Natural killer cell treated with Interleukin-12 subunit alpha and Interleukin-12 subunit beta and Interleukin-15 and Interleukin-18, amount 100 ng/mL, for 72 hours (primary cell): ENCODE measurements around the gene BCAR3. TPM values are rescaled to one million over a fixed set of nuclear protein-coding genes. Genes with fewer than 3 reads are reported as not detected.

Experiments used
- ATAC-seq, 2 donors: fragments of 150-1000 bp; cut with Tn5 transposase in 1 of 2; sonication (Bioruptor Pico), chemical (Tn5 transposase) in 1 of 2; 2 replicates each; pipeline ENCODE4 v1.10.0; 2021
- DNase-seq: peaks from one replicate; pipeline ENCODE4 v3.0.0; 2022; ENCODE audit warnings: low spot score
- H3K27ac Mint-ChIP-seq, 2 donors: 1 replicate in 1 of 2; 2 replicates in 1 of 2; pipeline ENCODE4 v1.8.0; 2022; ENCODE audit warnings: mixed read lengths in 2 of 2, mild to moderate bottlenecking in 1 of 2, moderate library complexity in 1 of 2
- H3K27me3 Mint-ChIP-seq, 2 donors: 1 replicate in 1 of 2; 2 replicates in 1 of 2; pipeline ENCODE4 v1.8.0; 2022; ENCODE audit warnings: mixed read lengths in 2 of 2
- H3K36me3 Mint-ChIP-seq: one replicate; pipeline ENCODE4 v1.8.0; 2022; ENCODE audit warnings: mixed read lengths
- H3K4me1 Mint-ChIP-seq, 2 donors: 1 replicate in 1 of 2; 2 replicates in 1 of 2; pipeline ENCODE4 v1.8.0; 2022; ENCODE audit warnings: low read depth in 2 of 2, mixed read lengths in 2 of 2, mild to moderate bottlenecking in 1 of 2
- H3K4me3 Mint-ChIP-seq: one replicate; pipeline ENCODE4 v1.8.0; 2022; ENCODE audit warnings: mixed read lengths
- H3K9me3 Mint-ChIP-seq: 2 replicates; pipeline ENCODE4 v1.8.0; 2022; ENCODE audit warnings: mixed read lengths
- total RNA-seq, 2 donors: library from RNA; stranded (reverse); gene quantifications; one replicate each; pipeline ENCODE4 v1.2.3, GENCODE V29; 2022

Gene BCAR3
- total RNA-seq, 2 donors from 2014 or later, result 10.8 to 30.8 TPM

DNA sequence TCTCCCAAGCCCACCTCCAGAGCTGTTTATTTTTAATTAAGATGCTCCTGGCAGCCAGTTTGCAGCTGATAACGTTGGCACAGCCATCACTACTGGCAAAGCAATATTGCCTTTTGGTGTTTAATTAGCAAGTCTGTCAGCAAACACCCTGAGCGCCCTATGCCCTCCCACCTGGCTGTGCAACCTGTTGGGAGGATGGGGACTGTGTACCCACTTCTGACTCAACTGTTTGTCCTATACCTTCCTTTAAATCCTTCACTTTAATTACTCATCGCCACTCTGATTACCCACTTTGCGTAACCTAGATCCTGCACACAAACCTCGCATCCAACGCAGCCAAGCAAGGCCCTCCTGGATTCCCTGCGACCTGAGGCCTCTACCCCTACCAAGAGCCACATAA is 67.1 kb downstream of the BCAR3 start:
- Mint-ChIP-seq H3K4me1 (peaks cover 38 to 39% of the 10 kb centered on the region in 2 donors), H3K9me3 (no peaks in the 10 kb centered on the region), H3K36me3 (no peaks in the 10 kb centered on the region), H3K27ac (peak overlapping the region; percentile 91 to 96), H3K4me3 (peak overlapping the region; percentile 82), H3K27me3 (peaks cover 0 to 5% of the 10 kb centered on the region in 2 donors)
- DNase-seq, result no peak
- ATAC-seq, result no peak

DNA sequence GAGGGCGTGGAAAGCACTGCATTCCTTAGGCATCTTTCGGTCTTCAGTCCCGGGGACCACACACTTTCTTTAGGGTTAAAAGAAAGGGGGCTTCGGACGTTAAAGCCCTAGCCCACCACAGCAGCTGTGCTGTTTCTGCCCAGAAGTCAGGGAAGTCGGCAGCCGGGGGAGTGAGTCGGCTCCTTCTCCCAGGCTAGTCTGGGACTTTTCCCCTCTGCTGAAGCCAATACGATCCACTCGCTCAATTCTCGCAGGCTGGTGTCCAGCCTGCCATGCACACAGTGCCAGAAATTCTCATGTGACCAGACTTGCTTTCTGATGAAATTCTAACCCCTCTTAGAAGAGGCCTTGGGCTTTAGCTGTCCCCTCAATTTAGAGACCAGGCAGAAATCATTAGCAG is 67.7 kb downstream of the BCAR3 start:
- Mint-ChIP-seq H3K4me3 (no peak overlapping the region), H3K9me3 (no peaks in the 10 kb centered on the region), H3K36me3 (no peaks in the 10 kb centered on the region), H3K27me3 (peaks cover 0 to 5% of the 10 kb centered on the region in 2 donors), H3K4me1 (peaks cover 37 to 43% of the 10 kb centered on the region in 2 donors), H3K27ac (no peak overlapping the region)
- DNase-seq (no peak), ATAC-seq (no peak)

DNA sequence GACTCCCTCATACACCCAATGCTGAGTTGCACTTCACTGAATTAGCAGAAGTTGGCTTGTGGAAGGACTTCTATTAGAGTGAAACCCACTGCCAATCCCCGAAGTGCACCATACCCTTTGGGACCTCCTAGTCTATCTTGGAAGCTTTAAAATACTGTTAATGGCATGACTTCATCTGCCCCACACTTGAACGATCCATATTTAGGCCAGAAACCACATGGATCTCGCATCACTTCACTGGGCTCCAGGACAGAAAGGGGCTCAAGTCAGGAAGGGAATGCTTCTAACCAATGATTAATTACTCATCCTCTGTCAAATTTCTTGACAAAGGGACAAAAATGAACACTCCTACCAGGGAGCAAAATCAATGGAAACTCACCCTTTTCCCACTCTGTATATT is 69.1 kb downstream of the BCAR3 start:
- ATAC-seq, result no peak
- no peaks in the 10 kb centered on the region for H3K9me3 Mint-ChIP-seq
- peaks cover 49 to 56% of the 10 kb centered on the region in 2 donors for H3K4me1 Mint-ChIP-seq
- H3K27ac Mint-ChIP-seq, result no peak overlapping the region
- peaks cover 0 to 9% of the 10 kb centered on the region in 2 donors for H3K27me3 Mint-ChIP-seq
- DNase-seq, result no peak
- H3K36me3 Mint-ChIP-seq, result no peaks in the 10 kb centered on the region
- no peak overlapping the region for H3K4me3 Mint-ChIP-seq

- no peak for DNase-seq
- no peak overlapping the region for H3K27ac Mint-ChIP-seq
- no peaks in the 10 kb centered on the region for H3K36me3 Mint-ChIP-seq
- no peak for ATAC-seq
- H3K4me3 Mint-ChIP-seq, result no peak overlapping the region
- peaks cover 1 to 11% of the 10 kb centered on the region in 2 donors for H3K27me3 Mint-ChIP-seq
- no peaks in the 10 kb centered on the region for H3K9me3 Mint-ChIP-seq
- peaks cover 45 to 59% of the 10 kb centered on the region in 2 donors for H3K4me1 Mint-ChIP-seq
Measured at GRCh38 chr1:93611668-93612067, 70.0 kb downstream of the BCAR3 start.

GRCh38 chr1:93609536-93609935 is 72.1 kb downstream of the BCAR3 start:
- Mint-ChIP-seq H3K9me3 (no peaks in the 10 kb centered on the region), H3K4me1 (peaks cover 32 to 53% of the 10 kb centered on the region in 2 donors), H3K4me3 (no peak overlapping the region), H3K36me3 (no peaks in the 10 kb centered on the region), H3K27me3 (peaks cover 13 to 23% of the 10 kb centered on the region in 2 donors), H3K27ac (no peak overlapping the region)
- ATAC-seq (no peak), DNase-seq (no peak)

DNA sequence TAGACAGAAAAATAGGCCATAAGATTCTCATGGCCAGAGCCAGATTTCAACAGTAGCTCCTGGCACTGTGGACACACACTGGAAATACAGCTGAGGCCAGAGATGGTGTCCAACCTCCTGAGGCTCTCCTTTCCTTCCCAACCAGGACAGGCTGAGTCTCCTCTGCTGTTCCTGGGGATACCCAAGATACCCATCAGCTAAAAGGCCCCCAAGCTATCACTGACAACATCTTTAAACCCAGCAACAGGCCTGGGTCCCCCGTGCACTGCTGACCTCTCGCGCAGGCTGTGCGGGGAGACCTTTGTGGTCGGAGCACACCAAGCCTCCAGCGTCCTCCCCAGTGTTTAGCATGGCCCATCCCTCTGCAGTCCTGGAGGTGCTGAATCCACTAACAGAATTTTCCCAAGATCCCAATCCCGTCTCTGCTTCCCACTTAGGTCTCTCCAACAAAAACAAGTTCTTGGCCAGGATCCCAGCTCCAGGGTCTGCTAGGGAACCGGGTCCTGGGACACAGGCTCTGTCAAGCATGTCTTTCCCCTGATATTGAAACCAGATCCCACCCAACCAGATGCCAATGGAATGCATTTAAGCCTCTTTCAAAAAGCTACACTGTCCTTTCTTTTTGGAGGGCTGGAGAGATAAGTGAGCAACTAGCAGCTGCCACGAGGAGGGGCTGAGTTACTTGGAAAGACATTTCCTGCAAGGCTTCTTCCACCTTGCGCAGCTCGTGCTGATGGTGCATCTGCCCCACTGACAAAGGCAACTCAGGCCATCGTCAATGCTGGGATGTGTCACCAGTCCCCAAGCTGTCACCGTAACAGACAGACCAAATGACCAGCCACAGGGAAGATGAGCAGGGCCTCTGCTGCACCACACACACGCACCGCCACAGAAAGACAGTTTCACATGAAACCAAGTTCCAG is 73.2 kb downstream of the BCAR3 start:
- Mint-ChIP-seq H3K4me1 (peaks cover 29 to 46% of the 10 kb centered on the region in 2 donors), H3K27ac (peak overlapping the region; percentile 10 to 39), H3K9me3 (no peaks in the 10 kb centered on the region), H3K36me3 (no peaks in the 10 kb centered on the region), H3K27me3 (peaks cover 13 to 31% of the 10 kb centered on the region in 2 donors), H3K4me3 (peak overlapping the region; percentile 66)
- ATAC-seq, result peak in 1 of 2 donors; percentile 25
- DNase-seq, result no peak

GRCh38 chr1:93607814-93608186 is 73.8 kb downstream of the BCAR3 start:
- peaks cover 11 to 31% of the 10 kb centered on the region in 2 donors for H3K27me3 Mint-ChIP-seq
- H3K4me1 Mint-ChIP-seq, result peaks cover 25 to 41% of the 10 kb centered on the region in 2 donors
- peak; percentile 84 to 93 for ATAC-seq
- H3K4me3 Mint-ChIP-seq, result peak overlapping the region; percentile 66
- no peak for DNase-seq
- H3K36me3 Mint-ChIP-seq, result no peaks in the 10 kb centered on the region
- peak overlapping the region in 1 of 2 donors; percentile 39 for H3K27ac Mint-ChIP-seq
- no peaks in the 10 kb centered on the region for H3K9me3 Mint-ChIP-seq

DNA sequence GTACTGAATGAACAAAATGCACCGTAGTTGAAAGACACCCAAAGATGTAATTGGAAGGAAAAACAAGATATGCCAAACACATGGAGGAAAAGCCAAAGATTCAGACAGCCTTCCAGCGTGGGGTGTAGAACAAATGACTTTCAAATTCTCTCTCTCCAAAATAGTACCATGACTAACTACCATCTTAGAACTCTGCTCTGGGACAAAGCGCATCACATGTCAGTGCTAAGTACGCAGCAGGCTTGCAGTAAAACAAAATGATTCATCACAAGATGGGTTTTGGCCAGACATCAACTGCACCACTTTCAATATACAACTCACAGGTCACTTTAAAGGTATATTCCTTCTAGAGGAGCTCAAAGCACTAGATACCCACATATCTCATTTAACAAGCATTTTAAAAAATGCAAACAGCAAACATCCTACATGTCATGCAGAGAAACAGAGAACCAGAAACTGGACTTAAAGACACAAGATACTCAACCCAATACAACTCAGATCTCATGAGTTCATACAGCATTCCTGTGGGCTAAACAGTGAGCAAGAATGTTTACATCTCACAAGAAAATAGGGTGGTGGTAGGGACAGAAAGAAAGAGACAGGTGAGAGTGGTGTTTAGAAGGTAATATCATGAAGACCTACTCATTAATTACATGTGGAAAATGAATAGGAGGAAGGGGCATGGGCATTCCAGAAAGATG is 75.7 kb downstream of the BCAR3 start:
- no peak for ATAC-seq
- no peak overlapping the region for H3K4me3 Mint-ChIP-seq

DNA sequence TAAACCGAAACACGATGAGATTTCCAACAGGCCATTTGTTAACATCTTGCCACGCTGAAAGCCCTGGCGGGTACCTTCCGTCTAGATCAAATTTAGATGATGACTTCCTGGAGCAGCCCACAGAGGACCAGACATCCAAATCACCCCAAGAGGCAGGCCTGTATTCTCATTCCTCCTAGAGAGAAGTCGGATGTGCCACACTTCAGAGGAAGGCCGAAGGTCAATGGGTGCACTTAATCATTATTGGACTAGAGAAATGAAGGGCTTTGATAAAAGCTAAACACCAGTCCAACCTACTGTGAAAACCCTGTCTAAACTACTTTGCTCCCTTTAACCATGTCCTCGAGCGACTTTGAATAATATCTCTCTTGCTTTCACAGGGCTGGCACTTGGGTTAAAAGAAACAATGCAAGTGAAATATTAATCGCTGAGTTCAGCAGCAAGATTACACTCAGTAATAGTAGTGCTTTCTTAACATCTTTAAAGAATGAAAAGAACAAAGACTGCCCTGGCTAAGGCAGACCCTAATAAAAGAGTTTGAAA is 76.5 kb downstream of the BCAR3 start:
- Mint-ChIP-seq H3K4me1 (peaks cover 25 to 41% of the 10 kb centered on the region in 2 donors), H3K27ac (no peak overlapping the region), H3K9me3 (no peaks in the 10 kb centered on the region), H3K27me3 (peaks cover 11 to 31% of the 10 kb centered on the region in 2 donors), H3K4me3 (no peak overlapping the region), H3K36me3 (no peaks in the 10 kb centered on the region)
- ATAC-seq, result no peak
- no peak for DNase-seq

More for the DNA sequence above, 75.7 kb downstream of the BCAR3 start:
- peaks cover 11 to 31% of the 10 kb centered on the region in 2 donors for H3K27me3 Mint-ChIP-seq
- H3K36me3 Mint-ChIP-seq, result no peaks in the 10 kb centered on the region
- no peak overlapping the region for H3K27ac Mint-ChIP-seq
- DNase-seq, result no peak
- peaks cover 25 to 41% of the 10 kb centered on the region in 2 donors for H3K4me1 Mint-ChIP-seq
- no peaks in the 10 kb centered on the region for H3K9me3 Mint-ChIP-seq

- Mint-ChIP-seq H3K36me3 (no peaks in the 10 kb centered on the region), H3K27ac (no peak overlapping the region), H3K27me3 (peaks cover 8 to 31% of the 10 kb centered on the region in 2 donors), H3K4me3 (no peak overlapping the region), H3K9me3 (no peaks in the 10 kb centered on the region), H3K4me1 (peaks cover 25 to 41% of the 10 kb centered on the region in 2 donors)
- no peak for ATAC-seq
- no peak for DNase-seq
Measured at GRCh38 chr1:93604411-93604810, 77.2 kb downstream of the BCAR3 start.

GRCh38 chr1:93603601-93604000 is 78.0 kb downstream of the BCAR3 start:
- no peak overlapping the region for H3K27ac Mint-ChIP-seq
- DNase-seq, result no peak
- H3K4me3 Mint-ChIP-seq, result no peak overlapping the region
- peaks cover 8 to 31% of the 10 kb centered on the region in 2 donors for H3K27me3 Mint-ChIP-seq
- no peaks in the 10 kb centered on the region for H3K36me3 Mint-ChIP-seq
- ATAC-seq, result no peak
- H3K4me1 Mint-ChIP-seq, result peaks cover 21 to 33% of the 10 kb centered on the region in 2 donors
- no peaks in the 10 kb centered on the region for H3K9me3 Mint-ChIP-seq

DNA sequence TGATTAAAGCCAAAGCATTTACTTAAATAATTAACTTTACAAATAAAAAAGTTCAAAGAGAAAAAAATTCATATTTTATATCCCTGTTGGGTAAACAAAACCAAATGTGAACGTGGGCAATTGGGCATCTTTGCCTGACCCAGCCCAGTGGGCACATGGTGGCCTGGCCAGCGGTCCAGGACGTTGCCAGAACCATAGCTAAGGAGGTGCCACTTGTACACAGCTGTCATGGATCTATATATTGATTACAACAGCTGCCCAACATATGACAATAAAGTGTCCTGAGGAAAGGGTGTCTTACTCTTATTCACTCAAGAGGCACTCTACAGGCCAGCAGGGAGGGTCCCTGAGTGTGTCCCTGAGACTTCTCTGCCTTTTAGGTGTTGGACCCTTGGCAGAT is 78.5 kb downstream of the BCAR3 start:
- H3K27me3 Mint-ChIP-seq, result peaks cover 6 to 31% of the 10 kb centered on the region in 2 donors
- DNase-seq (no peak), ATAC-seq (no peak)
- no peak overlapping the region for H3K4me3 Mint-ChIP-seq
- H3K27ac Mint-ChIP-seq, result no peak overlapping the region
- no peaks in the 10 kb centered on the region for H3K9me3 Mint-ChIP-seq
- H3K36me3 Mint-ChIP-seq, result no peaks in the 10 kb centered on the region
- peaks cover 16 to 28% of the 10 kb centered on the region in 2 donors for H3K4me1 Mint-ChIP-seq

GRCh38 chr1:93602101-93602500 is 79.5 kb downstream of the BCAR3 start:
- H3K36me3 Mint-ChIP-seq, result no peaks in the 10 kb centered on the region
- DNase-seq (no peak), ATAC-seq (no peak)
- no peaks in the 10 kb centered on the region for H3K9me3 Mint-ChIP-seq
- no peak overlapping the region for H3K27ac Mint-ChIP-seq
- H3K27me3 Mint-ChIP-seq, result peaks cover 4 to 31% of the 10 kb centered on the region in 2 donors
- H3K4me1 Mint-ChIP-seq, result peaks cover 10 to 19% of the 10 kb centered on the region in 2 donors
- no peak overlapping the region for H3K4me3 Mint-ChIP-seq
